H1 (cell line): Measurements from ENCODE around the gene C4B. TPM values are rescaled to one million over a fixed set of nuclear protein-coding genes. Genes with fewer than 3 reads are reported as not detected.

ENCODE experiments used
- CTCF ChIA-PET: fragments of 300-600 bp; sonication (Branson Sonifier 250); formaldehyde crosslinking; loops from one replicate; lab custom pipeline; 2021; ENCODE audit not compliant: partially characterized antibody; lab: Charles Lee
- POLR2A ChIA-PET: fragments of 300-600 bp; sonication (Branson Sonifier 250); formaldehyde crosslinking; loops from one replicate; lab custom pipeline; 2021; ENCODE audit warnings: inconsistent platforms; ENCODE audit not compliant: partially characterized antibody; lab: Charles Lee
- DNase-seq, 2 experiments: peaks; one replicate each; pipeline versions ENCODE4 v3.0.0 to v3.0.0-alpha.2; 2010 to 2022; ENCODE audit warnings: low spot score in 2 of 2, low read depth in 1 of 2, mixed read lengths in 1 of 2
- FAIRE-seq: peaks from 2 replicates; lab custom pipeline; 2011; peaks lifted over from hg19 to GRCh38; lab: Jason Lieb, UNC
- H2AFZ ChIP-seq: 2 replicates; pipeline ENCODE4 v1.8.1; 2012; ENCODE audit warnings: low read length, inconsistent platforms
- H2AK5ac ChIP-seq: 2 replicates; pipeline ENCODE4 v1.6.1; 2013; ENCODE audit warnings: low read depth, low read length
- H2BK120ac ChIP-seq: replicated peaks from 2 replicates; pipeline ENCODE3; 2013; ENCODE audit warnings: low read depth, low read length, inconsistent platforms
- H2BK12ac ChIP-seq: 2 replicates; pipeline ENCODE4 v1.6.1; 2013; ENCODE audit warnings: low read depth, low read length
- H2BK15ac ChIP-seq: 2 replicates; pipeline ENCODE4 v1.6.1; 2013; ENCODE audit warnings: low read length
- H2BK20ac ChIP-seq: 2 replicates; pipeline ENCODE4 v1.6.1; 2013; ENCODE audit warnings: low read length
- H2BK5ac ChIP-seq: 2 replicates; pipeline ENCODE4 v1.6.1; 2013; ENCODE audit warnings: low read depth, low read length
- H3K14ac ChIP-seq: 2 replicates; pipeline ENCODE4 v1.6.1; 2013; ENCODE audit warnings: inconsistent platforms; ENCODE audit not compliant: insufficient read length
- H3K18ac ChIP-seq: 2 replicates; pipeline ENCODE4 v1.6.1; 2013; ENCODE audit warnings: low read length; ENCODE audit errors: extremely low read depth
- H3K23ac ChIP-seq: 2 replicates; pipeline ENCODE4 v1.6.1; 2013; ENCODE audit warnings: inconsistent platforms; ENCODE audit not compliant: insufficient read length
- H3K23me2 ChIP-seq: 2 replicates; pipeline ENCODE4 v1.6.1; 2013; ENCODE audit warnings: low read depth, low read length
- H3K27ac ChIP-seq: 2 replicates; pipeline ENCODE4 v1.6.1; 2011; ENCODE audit warnings: low read depth, low read length, inconsistent platforms
- H3K27me3 ChIP-seq, 4 experiments: replicated peaks in 1 of 4; 1 replicate in 1 of 4; 2 replicates in 3 of 4; pipeline versions ENCODE4 v1.6.1 to v1.8.1; 2011 to 2013; ENCODE audit warnings: low read length in 3 of 4, mild to moderate bottlenecking in 3 of 4, inconsistent platforms in 2 of 4, mixed read lengths in 2 of 4, moderate library complexity in 1 of 4; ENCODE audit not compliant: control insufficient read depth in 3 of 4, insufficient read depth in 3 of 4; ENCODE audit errors: extremely low read depth in 1 of 4
- H3K36me3 ChIP-seq, 4 experiments: 2 replicates each; pipeline versions ENCODE4 v1.6.1 to v1.8.1; 2011 to 2013; ENCODE audit warnings: mild to moderate bottlenecking in 4 of 4, low read length in 3 of 4, moderate library complexity in 2 of 4, control low read depth in 1 of 4, inconsistent platforms in 1 of 4; ENCODE audit not compliant: insufficient read depth in 4 of 4, control insufficient read depth in 2 of 4
- H3K4ac ChIP-seq: replicated peaks from 2 replicates; pipeline ENCODE3; 2013; ENCODE audit warnings: low read length, low read depth, mixed read lengths, inconsistent platforms; ENCODE audit not compliant: insufficient read length
- H3K4me1 ChIP-seq, 4 experiments: replicated peaks in 1 of 4; 1 replicate in 1 of 4; 2 replicates in 3 of 4; pipeline versions ENCODE4 v1.6.1 to v1.8.1; 2011 to 2013; ENCODE audit warnings: low read length in 3 of 4, inconsistent platforms in 2 of 4, mixed read lengths in 1 of 4; ENCODE audit not compliant: insufficient read depth in 4 of 4, control insufficient read depth in 3 of 4
- H3K4me2 ChIP-seq, 2 experiments: 2 replicates each; pipeline versions ENCODE4 v1.6.1 to v1.8.1; 2011 to 2013; ENCODE audit warnings: low read depth in 2 of 2, low read length in 2 of 2, control low read depth in 1 of 2, inconsistent platforms in 1 of 2, mild to moderate bottlenecking in 1 of 2; ENCODE audit not compliant: insufficient read depth in 1 of 2
- H3K4me3 ChIP-seq, 4 experiments: fragments of 200-600, 300-600 bp in 1 of 4; sonication (generic), shearing (Covaris generic), sonication (Bioruptor Twin) in 1 of 4; 2 replicates each; pipeline versions ENCODE4 v1.5.1 to v1.8.1; 2011 to 2016; ENCODE audit warnings: low read length in 4 of 4, low read depth in 3 of 4, control low read depth in 2 of 4, inconsistent platforms in 2 of 4, mild to moderate bottlenecking in 2 of 4, mixed read lengths in 1 of 4, moderate library complexity in 1 of 4; ENCODE audit not compliant: insufficient read depth in 2 of 4; ENCODE audit errors: extremely low read depth in 1 of 4
- H3K56ac ChIP-seq: replicated peaks from 2 replicates; pipeline ENCODE3; 2013; ENCODE audit warnings: low read depth, mild to moderate bottlenecking, mixed read lengths, low read length, inconsistent platforms; ENCODE audit not compliant: insufficient read length
- H3K79me1 ChIP-seq: 2 replicates; pipeline ENCODE4 v1.6.1; 2013; ENCODE audit warnings: low read depth, low read length, control low read depth
- H3K79me2 ChIP-seq, 2 experiments: 2 replicates each; pipeline versions ENCODE4 v1.6.1 to v1.8.1; 2012 to 2013; ENCODE audit warnings: low read length in 2 of 2, mild to moderate bottlenecking in 2 of 2, inconsistent platforms in 1 of 2; ENCODE audit not compliant: insufficient read depth in 2 of 2, control insufficient read depth in 1 of 2
- H3K9ac ChIP-seq, 4 experiments: replicated peaks in 1 of 4; 1 replicate in 1 of 4; 2 replicates in 3 of 4; pipeline versions ENCODE4 v1.6.1 to v1.8.1; 2011 to 2013; ENCODE audit warnings: low read depth in 3 of 4, low read length in 3 of 4, control low read depth in 2 of 4, mild to moderate bottlenecking in 2 of 4, moderate library complexity in 2 of 4, inconsistent platforms in 1 of 4; ENCODE audit errors: extremely low read depth in 1 of 4
- H3K9me3 ChIP-seq, 2 experiments: 2 replicates each; pipeline versions ENCODE4 v1.6.1 to v1.8.1; 2012 to 2013; ENCODE audit warnings: mild to moderate bottlenecking in 2 of 2, moderate library complexity in 2 of 2, control low read depth in 1 of 2, inconsistent platforms in 1 of 2, low read depth in 1 of 2, low read length in 1 of 2, mixed read lengths in 1 of 2; ENCODE audit not compliant: insufficient read depth in 2 of 2
- H4K20me1 ChIP-seq, 2 experiments: replicated peaks in 1 of 2; 2 replicates each; pipeline versions ENCODE3 to v1.8.1; 2011 to 2013; ENCODE audit warnings: inconsistent platforms in 2 of 2, low read length in 2 of 2, mild to moderate bottlenecking in 1 of 2; ENCODE audit not compliant: insufficient read depth in 2 of 2, control insufficient read depth in 1 of 2
- H4K5ac ChIP-seq: 2 replicates; pipeline ENCODE4 v1.6.1; 2013; ENCODE audit warnings: low read length, low read depth, mixed read lengths, inconsistent platforms; ENCODE audit not compliant: insufficient read length
- H4K8ac ChIP-seq: 2 replicates; pipeline ENCODE4 v1.8.0; 2013; ENCODE audit warnings: mild to moderate bottlenecking, moderate library complexity, low read length, inconsistent platforms; ENCODE audit not compliant: insufficient read depth; ENCODE audit errors: extremely low read depth
- H4K91ac ChIP-seq: replicated peaks from 2 replicates; pipeline ENCODE3; 2013; ENCODE audit warnings: low read length, mixed read lengths, inconsistent platforms; ENCODE audit not compliant: insufficient read length
- BACH1 ChIP-seq: IDR thresholded peaks from 2 replicates; pipeline ENCODE4 v1.6.1; 2012; ENCODE audit warnings: low read length, improper control_type of control experiment
- CBX5 ChIP-seq: fragments of 300-800, 300-1000 bp; sonication (generic); IDR thresholded peaks from 2 replicates; pipeline ENCODE4 v1.7.1; 2016; ENCODE audit warnings: antibody characterized with exemption, low read length, low read depth
- EP300 ChIP-seq, 2 experiments: IDR thresholded peaks; 1 replicate in 1 of 2; 2 replicates in 1 of 2; pipeline ENCODE4 v1.6.1; 2011 to 2012; ENCODE audit warnings: low read depth in 2 of 2, low read length in 2 of 2, mild to moderate bottlenecking in 2 of 2, borderline replicate concordance in 1 of 2, inconsistent platforms in 1 of 2, moderate library complexity in 1 of 2
- KDM1A ChIP-seq: fragments of 200-600, 300-600 bp; sonication (generic); IDR thresholded peaks from 2 replicates; pipeline ENCODE4 v1.7.1; 2016; ENCODE audit warnings: mild to moderate bottlenecking, low read length, borderline replicate concordance
- KDM5A ChIP-seq: fragments of 200-600 bp; IDR thresholded peaks from 2 replicates; pipeline ENCODE4 v1.7.1; 2012; ENCODE audit warnings: mild to moderate bottlenecking, low read length, inconsistent platforms, mixed read lengths
- POLR2AphosphoS5 ChIP-seq: IDR thresholded peaks from 2 replicates; pipeline ENCODE4 v1.6.1; 2011; ENCODE audit warnings: low read depth, low read length
- SIRT6 ChIP-seq: IDR thresholded peaks from one replicate; pipeline ENCODE4 v1.7.1; 2012; ENCODE audit warnings: low read length, inconsistent platforms
- SP1 ChIP-seq: IDR thresholded peaks from 2 replicates; pipeline ENCODE4 v1.6.1; 2011; ENCODE audit warnings: low read depth, low read length
- SP4 ChIP-seq: IDR thresholded peaks from 2 replicates; pipeline ENCODE4 v1.6.1; 2012; ENCODE audit warnings: low read length, inconsistent platforms
- USF2 ChIP-seq: IDR thresholded peaks from 2 replicates; pipeline ENCODE4 v1.6.1; 2011; ENCODE audit warnings: low read length, improper control_type of control experiment
- YY1 ChIP-seq: IDR thresholded peaks from 2 replicates; pipeline ENCODE4 v1.6.1; 2011; ENCODE audit warnings: low read depth, mild to moderate bottlenecking, low read length
- WGBS, 2 experiments: shearing (Covaris generic) in 1 of 2; methylation state at CpG; one replicate each; pipeline versions ENCODE4 v1.1.6 to v1.1.7; 2013 to 2015; ENCODE audit warnings: low lambda C conversion rate in 2 of 2, mixed read lengths in 2 of 2, inconsistent platforms in 1 of 2, low coverage in 1 of 2, missing lambda C conversion rate in 1 of 2; ENCODE audit not compliant: insufficient replicate concordance in 2 of 2, insufficient coverage in 1 of 2, insufficient read length in 1 of 2; ENCODE audit errors: extremely low coverage in 1 of 2, missing lambda C conversion rate in 1 of 2; 5-methylcytosine and 5-hydroxymethylcytosine counted together
- polyA plus RNA-seq, 7 experiments: library from polyadenylated mRNA; depleted of rRNA in 3 of 7; stranded (reverse) in 5 of 7; unstranded in 2 of 7; fragments of >200 nt in 5 of 7; fragments of 200-250 nt in 2 of 7; gene quantifications; 1 replicate in 5 of 7; 2 replicates in 1 of 7; 4 replicates in 1 of 7; pipeline versions ENCODE4 v1.2.1 to v1.2.3, GENCODE V29; 2011 to 2013; ENCODE audit warnings: missing spikeins in 2 of 7, mixed read lengths in 2 of 7
- total RNA-seq: library from RNA; stranded (reverse); fragmentation: NEBNext Ultra II Directional; extraction: Animal tissue kit (Norgen Biotek cat#: 25700); gene quantifications from 2 replicates; pipeline ENCODE4 v1.2.1, GENCODE V29; 2021

C4B gene
- total and polyA plus RNA-seq, 2 of the 8 experiments (the other 6 are each of a cell fraction or from before 2014, with no cell fraction given), result 0.74 to 3.5 TPM

- Histone ChIP-seq H3K4ac (no peak overlapping the region), H3K18ac (no peak overlapping the region), H3K23me2 (peaks cover 7% of the 10 kb centered on the region; the same call in 1 of the 2 replicates), H3K79me1 (peaks cover 4% of the 10 kb centered on the region; the same call in 1 of the 2 replicates), H3K79me2 (no peaks in the 10 kb centered on the region; a peak in 1 of 4 replicates), H2BK12ac (no peak overlapping the region), H2AFZ (no peak overlapping the region), H3K23ac (no peak overlapping the region), H2BK15ac (no peak overlapping the region), H3K4me2 (no peak overlapping the region), H2BK120ac (no peak overlapping the region), H3K4me1 (peaks cover 0 to 4% (median 3%) of the 10 kb centered on the region in 4 experiments; a peak in 2 of 7 replicates), H2BK5ac (no peak overlapping the region), H4K20me1 (peaks cover 0 to 3% of the 10 kb centered on the region in 2 experiments), H3K56ac (no peak overlapping the region), H3K27me3 (no peaks in the 10 kb centered on the region), H3K4me3 (no peak overlapping the region), H2AK5ac (no peak overlapping the region), H3K9ac (no peak overlapping the region), H4K91ac (no peak overlapping the region), H3K9me3 (no peaks in the 10 kb centered on the region), H3K27ac (no peak overlapping the region), H4K8ac (no peak overlapping the region), H4K5ac (no peak overlapping the region), H2BK20ac (no peak overlapping the region), H3K14ac (no peak overlapping the region), H3K36me3 (peaks cover 13 to 56% (median 44%) of the 10 kb centered on the region in 4 experiments)
- WGBS, 2 experiments, result 87% methylated on average over 10 of the region's 10 CpGs; no CpG with 5 or more reads in 1 of the 2 experiments
- POLR2A ChIA-PET, result interaction anchor here (0.6 to 15.3 kb wide), 3 partner anchors 12 to 80 kb away, joined by 3 to 279 read pairs (median 3); partner anchors contain the start of genes NELFE and SKIC2
- CTCF ChIA-PET, result interaction anchor here (1.2 to 10.2 kb wide), 4 partner anchors 15 to 83 kb away, joined by 3 to 84 read pairs (median 4); no protein-coding TSS in a partner anchor
- no peak for DNase-seq
- FAIRE-seq, result no peak
- TF ChIP-seq EP300 (IDR thresholded peaks at IDR 0.05; ENCODE audit: borderline replicate concordance in 1 of 2, low read depth in 2 of 2, low read length in 2 of 2), result no peak
- no peak for TF ChIP-seq USF2
- TF ChIP-seq SP1, result no peak
- TF ChIP-seq KDM1A, result no peak
- no peak for TF ChIP-seq BACH1
- no peak for TF ChIP-seq SIRT6
- no peak for TF ChIP-seq POLR2AphosphoS5
- no peak for TF ChIP-seq YY1
- no peak for TF ChIP-seq SP4
- TF ChIP-seq KDM5A, result no peak
- no peak for TF ChIP-seq CBX5
Measured at GRCh38 chr6:31966997-31967925, 47.3 kb upstream of the C4B start.
